Measurements from ENCODE around the gene IL37.

Gene IL37, protein sequence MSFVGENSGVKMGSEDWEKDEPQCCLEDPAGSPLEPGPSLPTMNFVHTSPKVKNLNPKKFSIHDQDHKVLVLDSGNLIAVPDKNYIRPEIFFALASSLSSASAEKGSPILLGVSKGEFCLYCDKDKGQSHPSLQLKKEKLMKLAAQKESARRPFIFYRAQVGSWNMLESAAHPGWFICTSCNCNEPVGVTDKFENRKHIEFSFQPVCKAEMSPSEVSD

DNA sequence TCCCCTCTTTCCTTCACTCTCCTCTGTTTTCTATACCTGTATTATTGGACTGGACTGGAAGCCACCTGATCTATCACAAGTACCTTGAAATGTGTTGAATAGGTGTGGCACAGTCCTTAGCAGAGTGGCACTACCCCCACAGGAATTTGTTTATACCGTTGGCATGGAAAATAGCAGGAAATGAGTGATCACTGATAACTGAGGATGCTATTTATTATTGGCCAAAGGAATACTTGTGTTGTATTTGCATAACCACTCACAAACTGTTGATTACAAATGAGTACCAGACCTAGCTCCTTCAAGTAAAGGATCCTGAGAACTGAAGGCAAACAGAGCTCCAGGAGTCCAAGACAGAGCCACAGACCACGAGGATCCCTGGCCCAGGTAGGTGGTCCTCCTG, at the start of gene IL37:
IL37 (plus strand) TSS at position 301 of the 400 bp plus-strand sequence. CDS start 1,848 bp downstream, outside the sequence.
- no peak for DNase-seq (ENCODE audit: low read depth)
- TF ChIP-seq, protein P1, sequence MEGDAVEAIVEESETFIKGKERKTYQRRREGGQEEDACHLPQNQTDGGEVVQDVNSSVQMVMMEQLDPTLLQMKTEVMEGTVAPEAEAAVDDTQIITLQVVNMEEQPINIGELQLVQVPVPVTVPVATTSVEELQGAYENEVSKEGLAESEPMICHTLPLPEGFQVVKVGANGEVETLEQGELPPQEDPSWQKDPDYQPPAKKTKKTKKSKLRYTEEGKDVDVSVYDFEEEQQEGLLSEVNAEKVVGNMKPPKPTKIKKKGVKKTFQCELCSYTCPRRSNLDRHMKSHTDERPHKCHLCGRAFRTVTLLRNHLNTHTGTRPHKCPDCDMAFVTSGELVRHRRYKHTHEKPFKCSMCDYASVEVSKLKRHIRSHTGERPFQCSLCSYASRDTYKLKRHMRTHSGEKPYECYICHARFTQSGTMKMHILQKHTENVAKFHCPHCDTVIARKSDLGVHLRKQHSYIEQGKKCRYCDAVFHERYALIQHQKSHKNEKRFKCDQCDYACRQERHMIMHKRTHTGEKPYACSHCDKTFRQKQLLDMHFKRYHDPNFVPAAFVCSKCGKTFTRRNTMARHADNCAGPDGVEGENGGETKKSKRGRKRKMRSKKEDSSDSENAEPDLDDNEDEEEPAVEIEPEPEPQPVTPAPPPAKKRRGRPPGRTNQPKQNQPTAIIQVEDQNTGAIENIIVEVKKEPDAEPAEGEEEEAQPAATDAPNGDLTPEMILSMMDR (conservative IDR thresholded peaks at IDR 0.05; ENCODE audit: low read depth, low read length) = no peak
- H3K4me3 ChIP-seq (ENCODE audit: low read depth, low read length) = no peak within 1 kb of the TSS

DNA sequence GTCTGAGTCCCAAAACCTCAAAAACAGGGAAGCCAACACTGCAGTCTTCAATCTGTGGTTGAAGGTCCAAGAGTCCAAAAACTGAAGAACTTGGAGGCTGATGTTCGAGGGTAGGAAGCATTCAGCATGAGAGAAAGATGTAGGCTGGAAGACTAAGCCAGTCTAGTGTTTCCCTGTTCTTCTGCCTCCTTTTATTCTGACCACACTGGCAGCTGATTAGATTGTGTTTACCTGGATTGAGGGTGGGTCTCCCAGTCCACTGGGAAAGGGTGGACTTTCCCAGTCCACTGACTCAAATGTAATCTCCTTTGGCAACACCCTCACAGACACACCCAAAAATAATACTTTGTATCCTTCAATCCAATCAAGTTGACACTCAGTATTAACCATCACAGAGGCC, 46.9 kb upstream of the IL37 start:
- TF ChIP-seq, protein P1 (conservative IDR thresholded peaks at IDR 0.05; ENCODE audit: low read depth, low read length) = no peak
- DNase-seq (ENCODE audit: low read depth) = no peak
- H3K4me3 ChIP-seq (ENCODE audit: low read depth, low read length) = no peak overlapping the region

DNA sequence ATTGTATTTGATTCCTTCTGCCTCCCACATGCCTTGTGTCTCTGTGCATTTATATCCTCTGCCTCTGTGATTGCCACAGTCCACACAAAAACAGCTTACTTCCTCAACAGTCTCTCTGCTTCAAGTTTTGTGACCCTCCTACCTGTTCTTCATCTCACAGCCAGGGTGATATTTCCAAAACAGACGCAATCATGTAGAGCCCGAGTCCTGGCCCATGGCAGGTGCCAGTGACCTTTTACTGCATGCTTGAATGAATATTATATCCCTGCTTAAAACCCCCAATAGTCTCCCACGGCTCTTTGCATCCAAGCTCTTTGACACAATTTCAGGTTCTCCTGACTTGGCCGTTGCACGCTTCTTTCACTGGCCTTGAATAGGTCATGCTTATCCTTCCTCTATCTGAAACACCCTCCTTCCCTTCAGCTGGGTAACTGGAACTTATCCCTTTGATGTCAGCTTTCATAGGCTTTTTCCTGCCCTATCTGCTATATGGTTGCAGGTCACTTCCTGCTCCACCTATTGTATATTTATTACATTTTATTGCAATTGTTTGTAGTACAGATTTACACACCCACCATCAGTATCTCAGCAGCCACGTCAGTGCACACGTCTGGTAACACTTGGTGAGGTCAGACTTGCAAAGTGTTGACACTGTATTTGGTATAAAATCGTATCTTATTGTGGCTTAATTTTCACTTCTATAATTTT, 44.7 kb upstream of the IL37 start:
- TF ChIP-seq, protein P1 (conservative IDR thresholded peaks at IDR 0.05; ENCODE audit: low read depth, low read length) = no peak
- H3K4me3 ChIP-seq (ENCODE audit: low read depth, low read length) = no peak overlapping the region
- DNase-seq (ENCODE audit: low read depth) = no peak

DNA sequence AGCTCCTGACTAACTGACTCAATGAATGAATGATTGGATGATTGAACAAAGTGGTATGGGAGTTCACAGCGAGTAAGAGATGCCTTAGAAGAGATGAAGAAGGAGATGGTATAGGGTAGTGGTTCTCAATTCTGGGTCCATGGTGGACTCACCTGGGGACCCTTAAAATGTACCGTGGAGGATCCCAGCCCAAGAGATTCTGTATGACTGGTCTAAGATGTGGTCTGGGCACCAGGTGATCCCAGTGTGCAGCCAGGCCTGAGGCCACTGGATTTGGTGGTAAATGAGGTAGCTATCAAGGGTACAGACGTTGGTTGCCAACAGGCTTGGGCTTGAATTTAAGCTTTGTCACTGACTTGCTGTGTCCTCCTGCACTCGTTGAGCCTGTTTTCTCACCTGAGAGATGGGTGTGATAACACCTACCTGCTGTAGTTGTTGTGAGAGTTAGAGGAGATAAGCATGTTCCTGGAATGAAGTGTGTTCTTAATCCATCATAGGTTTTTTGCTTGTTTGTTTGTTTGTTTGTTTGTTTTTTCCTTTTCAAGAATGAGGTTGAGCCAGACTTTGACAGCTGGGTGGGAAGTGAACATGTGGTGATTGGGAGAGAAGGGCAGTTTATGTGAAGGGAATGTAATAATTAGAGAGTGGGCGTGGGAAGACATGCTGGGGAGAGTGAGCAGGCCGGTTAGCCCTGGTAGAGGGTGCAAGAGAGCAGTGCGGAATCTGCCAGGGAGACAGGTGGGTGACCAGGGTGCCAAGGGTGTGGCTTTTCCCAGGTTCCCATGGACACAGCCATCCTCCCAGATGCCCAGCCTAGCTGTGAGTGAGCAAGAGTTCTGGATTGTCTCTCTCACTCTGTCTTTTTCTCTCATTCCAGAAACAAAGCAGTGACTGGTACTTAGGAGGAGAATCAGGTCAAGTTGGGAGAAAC, 43.0 kb upstream of the IL37 start:
- TF ChIP-seq, protein P1 (conservative IDR thresholded peaks at IDR 0.05; ENCODE audit: low read depth, low read length) = no peak
- H3K4me3 ChIP-seq (ENCODE audit: low read depth, low read length) = no peak overlapping the region
- DNase-seq (ENCODE audit: low read depth) = no peak

DNA sequence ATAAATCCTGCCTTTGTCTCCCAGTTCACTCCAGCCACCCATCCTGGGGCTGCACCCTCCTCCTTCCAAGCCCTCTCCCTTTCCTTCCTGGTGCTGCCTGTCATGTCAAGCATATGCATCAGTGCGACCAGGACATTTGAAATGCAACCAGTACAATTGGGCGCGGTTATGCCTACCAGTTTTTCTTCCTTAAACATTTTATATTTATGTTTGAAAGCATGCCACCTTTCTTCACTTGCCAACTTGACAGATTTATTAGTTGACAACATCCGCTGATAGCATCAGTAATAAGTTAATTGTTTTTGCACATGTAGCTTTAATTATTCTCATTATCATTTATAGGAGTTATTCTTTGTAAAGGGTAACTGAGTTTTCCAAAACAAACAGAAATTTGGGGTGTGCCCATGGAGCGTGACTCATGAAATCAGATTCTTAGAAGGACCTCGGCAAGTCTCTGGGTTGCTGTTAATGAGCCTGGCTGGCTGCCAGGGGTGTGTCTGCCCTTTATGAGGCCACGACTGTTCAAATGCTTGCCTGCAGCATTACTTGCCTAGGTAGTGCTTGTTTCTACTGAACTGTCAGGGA, 41.6 kb upstream of the IL37 start:
- DNase-seq (ENCODE audit: low read depth) = peak; percentile 52
- TF ChIP-seq, protein P1 (conservative IDR thresholded peaks at IDR 0.05; ENCODE audit: low read depth, low read length) = no peak

DNA sequence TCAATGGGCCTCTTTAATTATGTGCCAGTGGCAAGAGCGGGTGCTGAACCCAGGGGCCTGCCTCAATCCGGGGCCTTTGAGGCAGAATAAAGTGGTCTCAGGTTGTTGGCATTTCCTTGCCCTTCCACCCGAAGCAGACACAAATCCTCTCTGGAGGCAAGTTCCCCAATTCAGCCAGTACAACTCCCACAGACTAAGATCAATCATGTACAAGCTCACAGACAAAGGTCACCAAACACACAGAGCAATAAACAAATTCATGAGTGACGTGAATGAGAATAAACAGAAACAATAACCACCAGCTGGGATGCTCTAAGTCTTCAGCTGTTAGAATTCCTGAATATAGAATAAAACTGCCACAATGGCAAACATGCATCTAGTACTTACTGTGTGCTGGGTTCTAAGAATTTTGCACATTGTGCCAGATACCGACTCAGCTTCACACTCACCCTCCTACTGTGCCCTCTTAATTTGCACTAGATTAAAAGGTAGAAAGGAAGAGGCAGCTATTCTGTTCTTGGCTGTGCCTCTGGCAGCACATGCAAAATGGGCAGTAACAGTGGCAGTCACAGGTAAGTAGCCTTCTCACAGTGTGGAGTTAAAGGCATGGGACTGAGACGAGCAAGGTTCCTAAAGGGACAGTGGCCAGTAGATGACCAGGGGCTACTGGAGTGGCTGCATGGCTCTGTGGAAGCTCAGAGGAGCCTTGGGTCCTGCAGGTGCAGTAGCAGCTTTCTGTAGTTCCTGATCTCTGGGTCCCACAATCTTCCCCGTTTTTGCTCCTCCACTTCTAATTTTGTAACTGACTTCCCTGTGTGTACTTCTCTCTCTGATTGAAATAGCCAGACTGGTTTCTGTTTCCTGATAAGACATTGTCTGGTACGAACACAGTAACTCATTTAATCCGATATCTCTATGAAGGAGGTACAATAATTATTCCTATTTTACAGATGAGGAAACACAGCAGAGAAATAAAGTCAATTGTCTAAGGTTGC, 39.8 kb upstream of the IL37 start:
- no peak overlapping the region for H3K4me3 ChIP-seq (ENCODE audit: low read depth, low read length)
- DNase-seq (ENCODE audit: low read depth) = no peak
- TF ChIP-seq, protein P1 (conservative IDR thresholded peaks at IDR 0.05; ENCODE audit: low read depth, low read length) = no peak

More for the DNA sequence above, 41.6 kb upstream of the IL37 start:
- no peak overlapping the region for H3K4me3 ChIP-seq (ENCODE audit: low read depth, low read length)
